PC-9 (cell line): ENCODE data around the gene CELA1.

ENCODE experiments used
- EZH2 ChIP-seq: fragments of 200-600 bp; sonication (generic); IDR thresholded peaks from 2 replicates; pipeline ENCODE4 v1.8.0; 2017; ENCODE audit warnings: antibody characterized with exemption, low read depth
- TF ChIP-seq, protein P1 (sequence below): fragments of 200-600 bp; sonication (generic); conservative IDR thresholded peaks from 2 replicates; pipeline ENCODE4 v1.6.1; 2017; ENCODE audit warnings: mixed run types, antibody characterized with exemption, mild to moderate bottlenecking, moderate library complexity

DNA sequence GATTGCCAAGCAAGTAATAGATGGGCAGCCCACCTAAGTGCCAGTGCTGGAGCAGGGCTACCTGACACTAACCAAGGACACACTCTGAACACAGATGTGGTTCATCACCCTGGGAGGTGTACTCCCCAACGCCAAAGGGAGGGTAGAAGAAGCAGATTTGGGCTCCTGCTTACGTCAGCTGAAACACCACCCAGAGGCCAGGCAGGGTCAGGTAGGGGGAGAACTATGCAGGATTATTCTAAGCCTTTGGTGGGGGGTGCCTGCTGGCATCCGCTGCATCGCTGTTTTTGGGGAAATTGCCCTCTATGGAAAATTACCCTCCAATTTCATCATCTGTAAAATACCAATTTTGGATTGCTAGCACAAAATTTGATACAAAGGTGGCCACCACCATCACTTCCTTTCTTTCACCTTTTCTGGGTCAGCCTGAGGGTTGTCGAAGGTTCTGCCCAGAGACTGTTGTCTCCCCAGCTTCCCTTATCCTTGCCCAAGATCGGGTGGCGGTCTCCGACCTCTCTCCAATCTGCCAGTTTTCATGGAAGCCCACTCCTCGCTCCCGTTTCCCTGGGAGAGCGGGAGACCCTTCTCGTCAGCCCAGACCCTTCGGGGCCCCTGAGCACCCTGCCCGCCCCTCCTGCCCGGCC, 23.0 kb downstream of the CELA1 start:
- TF ChIP-seq, protein P1, sequence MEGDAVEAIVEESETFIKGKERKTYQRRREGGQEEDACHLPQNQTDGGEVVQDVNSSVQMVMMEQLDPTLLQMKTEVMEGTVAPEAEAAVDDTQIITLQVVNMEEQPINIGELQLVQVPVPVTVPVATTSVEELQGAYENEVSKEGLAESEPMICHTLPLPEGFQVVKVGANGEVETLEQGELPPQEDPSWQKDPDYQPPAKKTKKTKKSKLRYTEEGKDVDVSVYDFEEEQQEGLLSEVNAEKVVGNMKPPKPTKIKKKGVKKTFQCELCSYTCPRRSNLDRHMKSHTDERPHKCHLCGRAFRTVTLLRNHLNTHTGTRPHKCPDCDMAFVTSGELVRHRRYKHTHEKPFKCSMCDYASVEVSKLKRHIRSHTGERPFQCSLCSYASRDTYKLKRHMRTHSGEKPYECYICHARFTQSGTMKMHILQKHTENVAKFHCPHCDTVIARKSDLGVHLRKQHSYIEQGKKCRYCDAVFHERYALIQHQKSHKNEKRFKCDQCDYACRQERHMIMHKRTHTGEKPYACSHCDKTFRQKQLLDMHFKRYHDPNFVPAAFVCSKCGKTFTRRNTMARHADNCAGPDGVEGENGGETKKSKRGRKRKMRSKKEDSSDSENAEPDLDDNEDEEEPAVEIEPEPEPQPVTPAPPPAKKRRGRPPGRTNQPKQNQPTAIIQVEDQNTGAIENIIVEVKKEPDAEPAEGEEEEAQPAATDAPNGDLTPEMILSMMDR, result no peak
- no peak for TF ChIP-seq EZH2
